ENCODE results near the gene HECTD2.
"Not testable (repeated sequence)": the region's sequence is repeated elsewhere in the genome, so short reads cannot be mapped to it uniquely, and the experiment has no call there.

HECTD2 gene

GRCh38 chr10:91517394-91517793 lies 107.2 kb downstream of the HECTD2 start:
- in situ Hi-C loops (cut with HindIII; ENCODE audit: low pct_ligation_motif_present, low pct_unique_long_range_greater_than_20kb, low sequenced_read_pairs) = no loop called here
- DNase-seq = no peak

- in situ Hi-C loops (cut with HindIII; ENCODE audit: low pct_ligation_motif_present, low pct_unique_long_range_greater_than_20kb, low sequenced_read_pairs) = no loop called here
- DNase-seq = no peak
Observed at GRCh38 chr10:91519899-91520514, 109.9 kb downstream of the HECTD2 start.

- no peak for DNase-seq
- in situ Hi-C loops (cut with HindIII; ENCODE audit: low pct_ligation_motif_present, low pct_unique_long_range_greater_than_20kb, low sequenced_read_pairs) = no loop called here
Observed at GRCh38 chr10:91520661-91521060, 110.5 kb downstream of the HECTD2 start.

- in situ Hi-C loops (cut with HindIII; ENCODE audit: low pct_ligation_motif_present, low pct_unique_long_range_greater_than_20kb, low sequenced_read_pairs) = no loop called here
- DNase-seq = no peak
Observed at GRCh38 chr10:91521439-91521838, 111.3 kb downstream of the HECTD2 start.

- DNase-seq = no peak
- in situ Hi-C loops (cut with HindIII; ENCODE audit: low pct_ligation_motif_present, low pct_unique_long_range_greater_than_20kb, low sequenced_read_pairs) = no loop called here
Observed at GRCh38 chr10:91525896-91526712, 116.0 kb downstream of the HECTD2 start.

- DNase-seq = no peak
- in situ Hi-C loops (cut with HindIII; ENCODE audit: low pct_ligation_motif_present, low pct_unique_long_range_greater_than_20kb, low sequenced_read_pairs) = no loop called here
Observed at GRCh38 chr10:91528080-91528479, 117.9 kb downstream of the HECTD2 start.

GRCh38 chr10:91528768-91529167 lies 118.6 kb downstream of the HECTD2 start:
- in situ Hi-C loops (cut with HindIII; ENCODE audit: low pct_ligation_motif_present, low pct_unique_long_range_greater_than_20kb, low sequenced_read_pairs) = no loop called here
- no peak for DNase-seq

- DNase-seq; in situ Hi-C loops (cut with HindIII; ENCODE audit: low pct_ligation_motif_present, low pct_unique_long_range_greater_than_20kb, low sequenced_read_pairs): not testable (repeated sequence)
Observed at GRCh38 chr10:91534789-91535188, 124.6 kb downstream of the HECTD2 start.

GRCh38 chr10:91536111-91536510 lies 126.0 kb downstream of the HECTD2 start:
- in situ Hi-C loops (cut with HindIII; ENCODE audit: low pct_ligation_motif_present, low pct_unique_long_range_greater_than_20kb, low sequenced_read_pairs) = no loop called here
- DNase-seq = no peak

GRCh38 chr10:91536733-91537132 lies 126.6 kb downstream of the HECTD2 start:
- DNase-seq = no peak
- in situ Hi-C loops (cut with HindIII; ENCODE audit: low pct_ligation_motif_present, low pct_unique_long_range_greater_than_20kb, low sequenced_read_pairs) = no loop called here

GRCh38 chr10:91537614-91538383 lies 127.7 kb downstream of the HECTD2 start:
- in situ Hi-C loops (cut with HindIII; ENCODE audit: low pct_ligation_motif_present, low pct_unique_long_range_greater_than_20kb, low sequenced_read_pairs) = no loop called here

GRCh38 chr10:91539930-91540329 lies 129.8 kb downstream of the HECTD2 start:
- no peak for DNase-seq
- in situ Hi-C loops (cut with HindIII; ENCODE audit: low pct_ligation_motif_present, low pct_unique_long_range_greater_than_20kb, low sequenced_read_pairs) = no loop called here

More at GRCh38 chr10:91537614-91538383, 127.7 kb downstream of the HECTD2 start:
- DNase-seq = no peak

- in situ Hi-C loops (cut with HindIII; ENCODE audit: low pct_ligation_motif_present, low pct_unique_long_range_greater_than_20kb, low sequenced_read_pairs) = no loop called here
- DNase-seq = no peak
Observed at GRCh38 chr10:91540733-91541132, 130.6 kb downstream of the HECTD2 start.

- in situ Hi-C loops (cut with HindIII; ENCODE audit: low pct_ligation_motif_present, low pct_unique_long_range_greater_than_20kb, low sequenced_read_pairs) = no loop called here
- DNase-seq = no peak
Observed at GRCh38 chr10:91541481-91541880, 131.3 kb downstream of the HECTD2 start.

GRCh38 chr10:91545384-91545783 lies 135.2 kb downstream of the HECTD2 start:
- DNase-seq = no peak
- in situ Hi-C loops (cut with HindIII; ENCODE audit: low pct_ligation_motif_present, low pct_unique_long_range_greater_than_20kb, low sequenced_read_pairs) = no loop called here

GRCh38 chr10:91545838-91546237 lies 135.7 kb downstream of the HECTD2 start:
- no peak for DNase-seq
- in situ Hi-C loops (cut with HindIII; ENCODE audit: low pct_ligation_motif_present, low pct_unique_long_range_greater_than_20kb, low sequenced_read_pairs) = no loop called here

GRCh38 chr10:91549262-91549661 lies 139.1 kb downstream of the HECTD2 start:
- in situ Hi-C loops (cut with HindIII; ENCODE audit: low pct_ligation_motif_present, low pct_unique_long_range_greater_than_20kb, low sequenced_read_pairs) = no loop called here
- DNase-seq = no peak

- no peak for DNase-seq
- in situ Hi-C loops (cut with HindIII; ENCODE audit: low pct_ligation_motif_present, low pct_unique_long_range_greater_than_20kb, low sequenced_read_pairs) = no loop called here
Observed at GRCh38 chr10:91550021-91550420, 139.9 kb downstream of the HECTD2 start.

- in situ Hi-C loops (cut with HindIII; ENCODE audit: low pct_ligation_motif_present, low pct_unique_long_range_greater_than_20kb, low sequenced_read_pairs) = no loop called here
- peak; percentile 58 for DNase-seq
Observed at GRCh38 chr10:91551856-91552255, 141.7 kb downstream of the HECTD2 start.

Data from ACHN (cell line).